SK-N-DZ (cell line): Measurements from ENCODE around the gene STRIP2.
"Not testable (repeated sequence)": the region's sequence is repeated elsewhere in the genome, so short reads cannot be mapped to it uniquely, and the experiment has no call there.

Source experiments
- DNase-seq: peaks from one replicate; pipeline ENCODE4 v3.0.0-alpha.2; 2015; ENCODE audit warnings: low spot score

The STRIP2 gene

DNA sequence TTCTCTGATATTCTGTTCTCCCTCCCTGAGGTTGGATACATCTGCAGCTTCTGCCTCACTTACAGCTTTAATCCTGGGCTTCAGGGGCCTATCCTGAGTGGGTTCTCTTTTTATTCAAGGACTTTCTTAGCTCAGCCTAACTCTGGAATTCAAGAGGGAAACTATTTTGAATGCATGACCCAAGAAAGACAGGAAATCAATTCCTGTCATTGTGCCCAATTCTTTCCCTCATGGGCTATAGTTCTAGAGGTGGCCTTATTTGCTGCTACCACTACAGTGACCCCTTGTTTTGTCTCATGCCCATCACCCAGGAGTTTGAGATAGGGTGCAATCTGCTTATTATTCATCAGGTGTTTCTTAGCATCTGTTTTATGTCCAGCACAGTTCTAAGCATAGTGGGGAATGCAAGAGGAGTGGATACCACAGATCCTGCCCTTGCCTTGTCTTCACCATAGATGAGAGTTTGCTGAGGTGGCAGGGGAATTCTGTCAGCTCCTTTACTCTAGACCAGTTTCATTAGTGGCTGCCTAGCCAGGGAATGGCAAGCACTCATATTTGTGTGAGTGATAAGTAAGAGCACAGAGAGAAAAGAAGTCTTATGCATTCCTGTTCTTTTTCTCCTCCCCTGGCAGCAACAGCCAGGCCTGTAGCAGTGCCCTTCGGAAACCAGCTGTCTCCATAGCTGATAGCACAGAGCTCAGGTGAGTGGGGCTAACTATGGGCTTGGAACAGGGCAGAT lies 19.4 kb downstream of the STRIP2 start:
- no peak for DNase-seq

DNA sequence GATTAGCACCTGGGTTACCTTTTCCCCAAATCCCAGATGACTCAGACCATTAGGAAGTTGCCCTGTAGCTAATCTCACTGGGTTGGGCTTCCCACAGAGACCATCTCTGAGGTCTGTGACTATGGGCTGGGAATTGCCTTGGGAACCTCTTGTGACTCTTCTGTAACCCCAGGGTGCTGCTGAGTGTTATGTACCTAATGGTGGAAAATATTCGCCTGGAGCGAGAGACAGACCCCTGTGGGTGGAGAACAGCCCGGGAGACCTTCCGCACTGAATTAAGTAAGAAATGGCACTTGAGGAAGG lies 20.0 kb downstream of the STRIP2 start:
- DNase-seq, result no peak

DNA sequence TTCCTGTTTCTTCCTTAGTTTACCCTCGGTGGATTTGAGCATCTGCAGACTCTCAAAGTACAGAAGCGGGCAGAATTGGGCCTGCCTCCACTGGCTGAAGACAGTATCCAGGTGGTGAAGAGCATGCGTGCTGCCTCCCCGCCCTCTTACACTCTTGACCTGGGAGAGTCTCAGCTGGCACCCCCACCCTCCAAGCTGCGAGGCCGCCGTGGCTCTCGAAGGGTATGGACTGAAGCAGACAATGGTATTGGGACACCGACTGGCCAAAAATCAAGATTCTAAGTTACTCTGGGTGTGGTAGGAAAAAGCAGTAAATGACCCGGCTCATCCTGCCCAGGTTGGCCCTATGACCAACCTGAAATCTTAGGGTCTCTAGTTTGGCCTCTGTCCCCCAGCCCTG lies 22.2 kb downstream of the STRIP2 start:
- DNase-seq, result no peak

DNA sequence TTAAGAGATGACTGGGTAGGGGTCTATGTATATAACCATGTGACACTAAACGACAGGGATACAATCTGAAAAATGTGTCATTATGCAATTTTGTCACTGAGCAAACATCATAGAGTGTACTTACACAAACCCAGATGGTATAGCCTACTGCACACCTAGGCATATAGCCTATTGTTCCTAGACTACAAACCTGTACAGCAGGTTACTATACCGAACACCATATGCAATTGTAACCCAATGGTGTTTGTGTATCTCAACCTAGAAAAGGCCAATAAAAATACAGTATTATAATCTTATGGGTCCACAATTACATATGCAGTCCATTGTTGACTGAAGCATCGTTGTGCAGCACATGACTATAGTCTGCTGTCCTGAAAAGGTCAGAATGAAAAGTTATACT lies 22.9 kb downstream of the STRIP2 start:
- no peak for DNase-seq

DNA sequence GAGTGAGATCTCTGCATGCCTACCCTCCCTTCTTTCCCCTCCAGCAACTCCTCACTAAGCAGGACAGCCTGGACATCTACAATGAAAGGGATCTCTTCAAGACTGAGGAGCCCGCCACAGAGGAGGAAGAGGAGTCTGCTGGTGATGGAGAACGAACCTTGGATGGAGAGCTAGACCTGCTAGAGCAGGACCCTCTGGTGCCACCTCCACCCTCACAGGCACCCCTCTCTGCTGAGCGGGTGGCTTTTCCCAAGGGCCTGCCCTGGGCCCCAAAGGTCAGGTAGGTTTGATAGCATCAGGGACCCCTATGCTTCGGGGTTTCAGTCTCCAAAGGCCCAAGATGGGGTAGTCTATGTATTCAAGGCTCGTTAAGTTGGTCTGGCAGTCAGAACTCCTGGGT lies 23.9 kb downstream of the STRIP2 start:
- no peak for DNase-seq

DNA sequence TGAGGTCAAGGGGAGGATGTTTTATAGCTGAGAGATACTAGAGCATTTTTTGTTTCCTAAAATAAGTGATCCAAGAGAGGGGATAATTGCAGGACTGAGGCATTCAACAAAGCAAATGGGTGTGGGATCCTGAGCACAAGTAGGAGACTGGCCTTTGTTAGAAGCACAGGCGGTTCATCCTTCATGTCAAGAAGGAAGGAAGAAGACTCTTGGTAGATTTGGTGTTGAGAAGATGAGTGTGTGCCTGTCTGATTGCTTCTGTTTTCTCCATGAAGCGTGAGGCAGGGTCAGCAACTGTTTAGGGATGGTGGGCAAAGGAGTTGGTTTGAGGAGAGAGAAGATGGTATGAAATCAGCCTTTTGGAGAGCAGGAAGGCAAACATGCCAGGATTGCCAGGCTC lies 27.6 kb downstream of the STRIP2 start:
- DNase-seq, result no peak

DNA sequence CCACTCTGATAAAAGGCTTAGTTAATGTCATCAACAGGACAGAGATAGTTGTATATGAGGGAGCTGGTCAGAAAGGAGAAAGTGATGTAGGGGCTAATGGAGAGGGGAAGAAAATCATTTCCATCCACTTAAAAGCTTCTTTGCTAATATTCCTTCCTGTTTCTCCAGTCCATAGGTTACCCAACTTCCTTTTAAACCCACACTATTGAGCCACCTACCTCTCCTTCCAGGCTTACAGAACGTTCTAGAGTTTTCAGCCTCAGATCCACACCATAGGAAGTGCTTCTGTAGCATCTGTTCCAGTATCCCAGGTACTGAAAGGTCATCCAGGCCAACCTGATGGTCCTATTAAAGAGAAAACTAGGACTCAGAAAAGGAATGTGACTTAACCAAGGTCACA lies 28.2 kb downstream of the STRIP2 start:
- no peak for DNase-seq

DNA sequence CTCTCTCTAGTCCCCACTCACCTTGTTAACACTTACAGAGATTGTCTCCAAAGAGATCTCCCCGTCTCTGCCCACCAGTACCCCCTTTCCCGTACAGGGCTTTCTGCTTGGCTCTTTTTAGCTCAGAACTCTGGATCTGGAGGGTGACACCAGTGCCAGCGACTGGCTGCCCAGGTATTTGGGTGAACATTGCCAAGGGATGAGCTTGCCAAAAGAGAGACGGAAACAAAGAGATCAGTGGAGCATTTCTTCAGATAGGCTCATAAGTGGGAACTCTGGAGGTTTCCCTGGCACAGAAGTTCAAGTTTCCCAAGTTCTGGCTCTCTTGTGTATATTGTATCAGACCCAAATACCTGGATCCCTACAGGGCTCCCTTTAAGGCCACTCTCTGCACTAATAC lies 30.0 kb downstream of the STRIP2 start:
- DNase-seq, result no peak

DNA sequence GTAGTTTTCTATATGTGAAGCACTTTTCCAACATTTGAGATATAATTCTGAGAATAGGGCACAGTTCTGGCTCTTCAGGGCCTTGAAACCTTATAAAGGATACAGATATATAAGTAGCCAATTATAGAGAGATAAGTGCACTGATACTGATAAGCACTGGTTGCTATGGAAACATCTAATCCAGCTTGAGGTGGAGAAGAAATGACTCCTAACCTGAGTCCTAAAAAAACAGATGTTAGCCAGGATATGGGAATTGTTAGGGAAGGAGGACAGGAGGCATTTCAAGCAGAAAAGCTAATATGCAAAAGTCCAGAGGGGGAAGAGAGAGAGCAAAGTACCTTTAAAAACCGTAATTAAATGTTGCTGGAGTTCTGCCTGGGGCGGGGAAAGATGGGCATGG lies 30.8 kb downstream of the STRIP2 start:
- peak; percentile 58 for DNase-seq

DNA sequence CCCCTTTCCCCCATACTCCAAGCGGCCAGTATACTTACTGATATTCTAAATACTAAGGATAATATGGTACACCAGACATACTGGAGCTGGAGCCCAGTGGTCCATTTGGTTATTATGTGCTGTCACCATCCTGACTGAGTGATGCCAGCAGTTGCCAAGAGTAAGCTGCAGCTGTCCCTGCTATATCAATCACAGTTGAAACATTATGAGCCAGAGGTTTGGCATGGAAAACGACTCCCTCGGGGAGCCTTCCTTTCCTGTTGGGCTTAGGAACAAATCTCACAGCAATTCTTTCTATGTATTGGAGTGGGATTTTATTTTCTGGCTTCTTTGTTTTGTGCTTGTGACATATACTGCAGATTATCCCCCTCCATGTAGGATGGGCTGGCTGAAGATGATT lies 32.6 kb downstream of the STRIP2 start:
- no peak for DNase-seq

DNA sequence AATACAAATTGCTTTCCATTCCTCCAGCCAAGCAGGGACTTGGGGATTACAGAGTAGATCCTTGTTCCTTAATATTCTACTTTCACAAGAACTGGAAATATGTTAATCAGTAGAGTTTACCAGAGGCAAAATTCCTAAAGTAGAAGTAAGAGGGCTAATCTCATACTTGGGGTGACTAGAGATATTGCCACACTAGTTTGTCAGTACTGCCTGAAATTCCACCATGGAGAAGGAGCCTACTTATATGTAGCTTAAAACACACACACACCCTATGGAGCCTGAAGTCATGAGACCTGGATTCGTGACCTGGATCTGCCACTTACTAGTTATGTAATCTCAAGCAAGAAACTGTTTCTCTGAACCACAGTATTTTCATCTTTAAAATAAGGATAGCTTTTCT lies 33.9 kb downstream of the STRIP2 start:
- no peak for DNase-seq

DNA sequence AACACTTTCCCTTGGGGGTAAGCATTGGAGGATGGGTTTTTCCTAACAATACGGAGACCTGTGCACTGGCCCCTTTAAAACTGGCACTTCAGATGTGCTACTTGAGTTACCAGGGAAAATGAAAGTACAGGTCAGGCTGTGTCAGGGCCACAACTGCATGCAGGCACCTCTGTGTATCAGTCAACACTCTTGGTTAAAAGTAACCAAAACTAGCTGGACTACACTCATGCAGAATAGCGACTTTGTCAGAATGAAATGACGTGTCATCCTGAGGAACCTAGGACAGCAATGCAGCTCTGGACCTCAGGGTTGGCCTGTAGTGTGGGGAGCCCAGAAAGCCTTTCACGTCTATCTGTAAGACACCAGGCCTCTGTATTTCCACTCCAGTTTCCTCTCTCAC lies 34.3 kb downstream of the STRIP2 start:
- DNase-seq, result no peak

DNA sequence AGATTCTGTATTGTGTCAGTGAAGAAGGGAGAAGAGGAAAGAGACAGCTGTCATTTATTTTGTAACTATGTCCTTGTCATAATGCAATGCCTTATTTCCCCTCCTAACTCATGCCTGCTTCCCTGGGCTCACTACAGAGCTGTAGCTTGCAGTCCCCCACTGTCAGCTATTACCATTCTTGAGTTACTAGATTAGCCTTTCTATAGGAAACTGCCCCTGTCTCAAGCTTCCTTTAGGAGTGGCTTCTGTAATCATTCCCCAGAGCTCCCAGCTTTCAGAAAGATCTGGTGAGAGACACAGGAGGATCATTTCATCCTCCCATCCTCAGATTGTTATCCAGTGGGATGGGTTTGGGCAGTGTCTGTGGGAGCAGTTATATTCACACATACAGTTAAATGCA lies 35.7 kb downstream of the STRIP2 start:
- no peak for DNase-seq

DNA sequence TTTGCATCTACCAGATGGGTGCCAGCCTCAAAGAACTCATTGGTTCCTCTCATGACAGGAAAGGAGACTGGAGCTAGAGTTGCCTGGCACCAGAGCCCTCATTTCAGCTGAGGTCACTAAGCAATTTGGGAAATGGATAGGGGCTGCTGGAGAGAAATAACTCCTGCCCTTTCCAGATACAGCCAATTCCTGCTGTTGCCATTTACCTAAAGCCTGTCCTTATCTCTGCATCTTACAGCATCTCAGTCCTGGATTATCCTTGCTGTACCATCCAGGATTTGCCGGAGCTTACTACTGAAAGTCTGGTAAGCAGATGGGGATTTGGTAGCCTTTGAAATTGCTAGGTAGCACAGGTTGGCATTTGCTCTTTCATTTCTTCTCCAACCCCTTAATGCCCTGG lies 36.2 kb downstream of the STRIP2 start:
- peak; percentile 20 for DNase-seq

DNA sequence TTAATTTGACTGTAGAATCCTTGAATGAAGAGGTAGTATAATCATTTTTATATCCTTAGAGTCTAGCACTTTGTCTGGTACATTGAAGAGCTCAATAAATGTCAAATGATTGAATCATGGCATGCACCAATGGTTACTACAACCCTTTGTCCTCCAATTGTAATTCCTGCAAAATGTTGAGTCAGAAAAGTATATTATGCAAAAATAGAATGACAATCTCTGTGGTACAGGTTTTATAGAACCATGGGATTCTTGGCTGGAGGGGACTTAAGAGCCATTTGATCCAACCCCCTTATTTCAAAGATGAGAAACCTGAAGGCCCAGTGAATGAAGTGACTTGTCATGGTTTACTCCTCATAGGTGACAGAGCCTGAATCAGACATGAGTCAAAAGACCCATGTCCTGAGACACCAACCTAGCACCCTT lies 37.2 kb downstream of the STRIP2 start:
- no peak for DNase-seq

DNA sequence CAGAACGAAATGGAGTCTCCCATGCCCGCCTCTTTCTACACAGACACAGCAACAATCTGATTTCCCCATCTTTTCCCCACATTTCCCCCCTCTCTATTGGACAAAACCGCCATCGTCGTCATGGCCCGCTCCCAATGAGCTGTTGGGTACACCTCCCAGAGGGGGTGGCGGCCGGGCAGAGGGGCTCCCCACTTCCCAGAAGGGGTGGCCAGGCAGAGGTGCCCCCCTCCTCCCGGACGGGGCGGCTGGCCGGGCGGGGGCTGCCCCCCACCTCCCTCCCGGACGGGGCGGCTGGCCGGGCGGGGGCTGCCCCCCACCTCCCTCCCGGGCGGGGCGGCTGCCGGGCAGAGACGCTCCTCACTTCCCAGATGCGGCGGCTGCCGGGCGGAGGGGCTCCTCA lies 41.7 kb downstream of the STRIP2 start:
- not testable (repeated sequence) for DNase-seq

DNA sequence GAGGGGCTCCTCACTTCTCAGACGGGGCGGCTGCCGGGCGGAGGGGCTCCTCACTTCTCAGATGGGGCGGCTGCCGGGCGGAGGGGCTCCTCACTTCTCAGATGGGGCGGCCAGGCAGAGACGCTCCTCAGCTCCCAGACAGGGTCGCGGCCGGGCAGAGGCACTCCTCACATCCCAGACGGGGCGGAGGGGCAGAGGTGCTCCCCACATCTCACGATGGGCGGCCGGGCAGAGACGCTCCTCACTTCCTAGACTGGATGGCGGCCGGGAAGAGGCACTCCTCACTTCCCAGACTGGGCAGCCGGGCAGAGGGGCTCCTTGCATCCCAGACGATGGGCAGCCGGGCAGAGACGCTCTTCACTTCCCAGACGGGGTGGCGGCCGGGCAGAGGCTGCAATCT lies 42.2 kb downstream of the STRIP2 start:
- not testable (repeated sequence) for DNase-seq

DNA sequence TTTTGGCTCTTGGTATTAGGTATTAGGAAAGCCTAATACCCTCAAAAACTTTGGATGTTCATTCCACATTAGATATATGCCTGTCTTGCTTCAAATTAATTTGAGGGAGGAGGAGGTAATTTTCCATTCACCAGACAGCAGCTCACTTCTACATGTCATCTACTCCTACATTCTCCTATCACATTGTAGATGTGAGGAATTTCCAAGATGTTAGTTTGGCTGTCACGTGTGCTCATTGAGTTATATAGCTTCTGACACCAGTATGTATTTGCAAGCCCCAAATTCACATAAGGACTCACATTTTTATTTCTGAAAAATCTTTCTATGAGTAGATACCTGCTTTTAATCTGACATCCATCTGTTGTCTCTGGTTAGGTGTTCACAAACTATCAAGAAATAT lies 45.6 kb downstream of the STRIP2 start:
- no peak for DNase-seq

DNA sequence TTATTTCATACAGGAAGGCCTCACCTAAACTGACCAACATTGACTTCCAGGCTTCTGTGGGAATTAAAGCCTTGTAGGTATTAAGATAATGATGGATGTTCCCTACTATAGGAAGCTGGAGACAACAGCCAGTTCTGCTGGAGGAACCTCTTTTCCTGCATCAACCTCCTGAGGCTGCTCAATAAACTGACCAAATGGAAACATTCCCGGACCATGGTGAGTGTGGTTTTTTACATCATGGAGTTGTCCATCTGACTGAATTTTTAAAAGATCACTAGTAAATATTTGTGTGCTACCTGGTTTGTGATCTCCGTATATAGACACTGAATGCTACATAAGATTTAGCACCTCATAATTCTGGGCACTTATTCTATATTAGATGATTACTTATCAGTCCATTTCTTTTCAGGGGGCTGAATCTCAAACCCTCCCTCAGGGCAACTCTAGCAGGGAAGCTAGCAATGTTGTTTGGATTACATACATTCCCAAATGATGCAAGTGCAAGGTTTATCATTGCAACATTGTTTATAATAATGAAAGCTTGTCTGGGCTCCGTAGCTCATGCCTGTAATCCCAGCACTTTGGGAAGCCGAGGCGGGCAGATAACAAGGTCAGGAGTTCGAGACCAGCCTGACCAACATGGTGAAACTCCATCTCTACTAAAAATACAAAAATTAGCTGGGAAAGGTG lies 46.6 kb downstream of the STRIP2 start:
- no peak for DNase-seq

DNA sequence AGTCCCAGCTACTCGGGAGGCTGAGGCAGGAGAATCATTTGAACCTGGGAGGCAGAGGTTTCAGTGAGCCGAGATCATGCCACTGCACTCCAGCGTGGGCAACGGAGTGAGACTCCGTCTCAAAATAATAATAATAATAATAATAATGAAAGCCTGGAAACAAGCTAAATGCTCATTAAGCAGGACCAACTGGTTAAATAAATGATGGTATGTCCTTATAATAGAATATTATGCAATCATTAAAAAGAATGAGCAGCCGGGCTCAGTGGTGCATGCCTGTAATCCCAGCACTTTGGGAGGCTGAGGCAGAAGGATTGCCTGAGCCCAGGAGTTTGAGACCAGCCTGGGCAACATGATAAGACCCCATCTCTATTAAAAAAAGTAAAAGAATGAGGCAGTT lies 47.1 kb downstream of the STRIP2 start:
- not testable (repeated sequence) for DNase-seq

DNA sequence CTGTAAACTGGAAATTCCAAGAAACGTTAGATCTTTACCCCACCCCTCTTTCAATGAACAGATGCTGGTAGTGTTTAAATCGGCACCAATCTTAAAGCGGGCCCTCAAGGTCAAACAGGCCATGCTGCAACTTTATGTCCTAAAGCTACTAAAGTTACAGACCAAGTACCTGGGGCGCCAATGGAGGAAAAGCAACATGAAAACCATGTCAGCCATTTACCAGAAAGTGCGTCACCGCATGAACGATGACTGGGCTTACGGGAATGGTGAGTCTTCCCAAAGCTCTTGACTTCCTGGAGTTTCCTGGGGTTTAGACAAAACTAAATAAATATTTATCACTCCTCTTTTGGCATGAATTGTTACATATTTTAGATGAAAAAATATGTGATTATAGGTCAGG lies 48.5 kb downstream of the STRIP2 start:
- no peak for DNase-seq

DNA sequence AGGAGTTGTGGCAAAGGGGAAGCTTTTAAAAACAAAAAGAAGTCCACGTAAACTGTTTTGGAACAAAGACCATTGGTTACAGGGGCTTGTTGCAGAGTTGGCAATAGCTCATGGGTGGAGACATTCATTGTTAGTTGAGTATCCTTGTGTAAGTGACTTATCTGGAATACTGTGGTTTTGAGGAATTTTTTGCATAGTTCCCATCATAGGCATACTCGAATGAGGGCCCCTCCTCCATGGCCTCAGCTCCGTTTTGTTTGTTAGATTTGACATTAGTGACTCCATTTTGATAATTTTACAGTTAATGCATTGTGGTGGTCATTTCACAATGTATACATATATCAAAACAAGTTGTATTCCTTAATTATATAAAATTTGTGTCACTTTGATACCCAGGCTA lies 55.3 kb downstream of the STRIP2 start:
- no peak for DNase-seq

DNA sequence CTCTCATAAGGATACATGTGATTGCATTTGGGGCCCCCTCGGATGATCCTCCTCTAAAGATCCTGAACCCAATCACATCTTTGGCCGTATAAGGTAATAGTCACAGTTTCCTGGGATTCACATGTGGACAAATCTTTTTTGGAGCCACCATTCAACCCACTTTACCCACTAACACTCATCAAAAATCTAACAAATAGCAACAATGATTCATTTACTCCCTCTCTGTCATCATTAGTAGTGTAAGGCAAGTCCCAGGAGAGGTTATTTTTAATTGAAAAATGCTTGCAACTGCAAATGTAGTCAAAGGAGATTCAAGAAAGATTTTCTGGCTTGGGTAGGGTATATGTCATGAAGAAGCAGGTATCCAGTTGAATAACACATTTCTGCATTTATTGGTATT lies 58.2 kb downstream of the STRIP2 start:
- no peak for DNase-seq

DNA sequence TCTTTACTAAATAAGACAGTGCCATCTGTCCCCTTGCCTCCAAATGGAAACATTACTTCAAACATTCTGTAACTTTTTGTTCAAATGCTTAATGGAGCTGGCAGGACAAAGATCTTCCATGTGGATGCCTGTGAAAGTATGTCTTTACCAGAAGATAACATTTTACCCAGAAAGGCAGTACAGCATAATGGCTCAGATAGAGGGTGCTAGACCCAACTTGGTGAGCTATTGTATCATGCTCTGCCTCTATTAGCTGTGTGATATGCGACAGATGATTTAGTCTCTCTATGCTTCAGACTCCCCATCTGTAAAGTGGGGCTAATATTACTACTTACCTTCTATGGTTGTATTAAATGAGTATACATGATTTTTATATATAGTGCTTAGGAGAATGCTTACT lies 59.3 kb downstream of the STRIP2 start:
- no peak for DNase-seq
